ENCODE data around the gene DNAJC27. TPM values are rescaled to one million over a fixed set of nuclear protein-coding genes. Genes with fewer than 3 reads are reported as not detected.

DNAJC27 gene
- total and polyA plus RNA-seq, 2 of the 13 experiments (the other 11 are each of a cell fraction or from before 2014, with no cell fraction given): 3.1 to 3.7 TPM

- H4K20me1 ChIP-seq (ENCODE audit: insufficient read depth, low read length): no peaks in the 10 kb centered on the region
- DNase-seq (ENCODE audit: low spot score) (no peak), ATAC-seq (no peak), FAIRE-seq (no peak)
- H3K79me2 ChIP-seq (ENCODE audit: insufficient read depth, low read length): no peaks in the 10 kb centered on the region
- ChIA-PET POLR2A (no interaction called here), CTCF (ENCODE audit: low intra/inter-chr PET ratio, low total read pairs) (no interaction called here)
- TF ChIP-seq ZNF629 (CRISPR knock-in tag; conservative IDR thresholded peaks at IDR 0.05): peak; percentile 78
- no peak for TF ChIP-seq JDP2 (CRISPR knock-in tag; IDR thresholded peaks at IDR 0.05; ENCODE audit: borderline replicate concordance)
- H2AFZ ChIP-seq (ENCODE audit: low read length): no peak overlapping the region
- in situ Hi-C loops (cut with HindIII; ENCODE audit: extremely low pct_ligation_motif_present, low pct_unique_long_range_greater_than_20kb): no loop called here
- no TSS peak for BruUV-seq (replicated peaks)
- no peak overlapping the region for H3K9ac ChIP-seq (ENCODE audit: insufficient read depth, low read depth, low read length)
- no peaks in the 10 kb centered on the region for H3K9me3 ChIP-seq (ENCODE audit: low read length)
- no peak overlapping the region for H3K27ac ChIP-seq (ENCODE audit: extremely low read length, insufficient read depth, low read length)
- H3K4me2 ChIP-seq (ENCODE audit: low read depth, low read length): no peak overlapping the region
- peaks cover 9% of the 10 kb centered on the region for H3K4me1 ChIP-seq (ENCODE audit: insufficient read depth, low read length)
- H3K36me3 ChIP-seq (replicated peaks in 1 of 2; ENCODE audit: control insufficient read depth in 1 of 2, insufficient read depth in 2 of 2, low read length in 2 of 2): no peaks in the 10 kb centered on the region
- 0 out of 5 replicates have a peak, but pooled peaks cover 0 to 2% of the 10 kb centered on the region in 2 experiments for H3K27me3 ChIP-seq (ENCODE audit: control insufficient read depth in 1 of 2, insufficient read depth in 2 of 2, low read length in 2 of 2)
- 22% methylated on average over 6 of the region's 6 CpGs for WGBS (ENCODE audit: low lambda C conversion rate)
- intact Hi-C loops (cut with micrococcal nuclease; ENCODE audit: unreplicated experiment): no loop called here
- H3K4me3 ChIP-seq (replicated peaks in 1 of 3; ENCODE audit: insufficient read depth in 1 of 3, low read depth in 2 of 3, low read length in 3 of 3): no peak overlapping the region
Observed at GRCh38 chr2:24939353-24939752, 32.4 kb downstream of the DNAJC27 start.

DNA sequence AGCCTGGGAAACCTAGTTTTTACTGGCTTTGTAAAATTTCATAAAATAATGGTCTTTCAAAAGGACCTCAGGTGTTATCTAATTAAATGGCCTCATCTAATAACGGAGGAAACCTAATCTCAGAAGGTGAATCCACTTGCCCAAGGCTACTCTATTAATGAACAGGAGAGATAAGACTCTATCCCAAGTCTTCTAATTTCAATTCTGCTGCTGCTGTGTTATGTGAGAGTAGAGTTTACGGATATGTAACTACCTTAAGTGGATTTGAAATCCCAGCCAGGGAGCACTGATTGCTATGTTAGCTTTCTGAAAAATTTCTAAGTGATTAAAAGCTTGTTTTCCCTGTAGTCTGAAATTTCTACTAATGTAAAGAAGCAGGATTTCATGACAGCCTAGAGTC is 34.5 kb downstream of the DNAJC27 start:
- CTCF ChIA-PET (ENCODE audit: low intra/inter-chr PET ratio, low total read pairs): no interaction called here

More for the DNA sequence above, 34.5 kb downstream of the DNAJC27 start:
- no TSS peak for BruUV-seq (replicated peaks)
- no peaks in the 10 kb centered on the region for H3K9me3 ChIP-seq (ENCODE audit: low read length)
- H3K4me2 ChIP-seq (ENCODE audit: low read depth, low read length): peak overlapping the region; percentile 57; the same call in 1 of the 2 replicates
- H3K4me3 ChIP-seq (replicated peaks in 1 of 3; ENCODE audit: insufficient read depth in 1 of 3, low read depth in 2 of 3, low read length in 3 of 3): peak overlapping the region in 1 of 3 experiments; percentile 17; a peak in 2 of 6 replicates
- no peak for FAIRE-seq
- 38% methylated on average over 2 of the region's 2 CpGs for WGBS (ENCODE audit: low lambda C conversion rate)
- POLR2A ChIA-PET: interaction anchor here (0.7 kb wide), 1 partner anchor 20 kb away, joined by 3 read pairs; no protein-coding TSS in a partner anchor
- H3K27ac ChIP-seq (ENCODE audit: extremely low read length, insufficient read depth, low read length): no peak overlapping the region
- TF ChIP-seq POGZ (CRISPR knock-in tag; IDR thresholded peaks at IDR 0.05) (no peak), ZNF383 (CRISPR knock-in tag; IDR thresholded peaks at IDR 0.05; ENCODE audit: borderline replicate concordance) (no peak)
- H4K20me1 ChIP-seq (ENCODE audit: insufficient read depth, low read length): no peaks in the 10 kb centered on the region
- no peaks in the 10 kb centered on the region for H3K79me2 ChIP-seq (ENCODE audit: insufficient read depth, low read length)
- intact Hi-C loops (cut with micrococcal nuclease; ENCODE audit: unreplicated experiment) (no loop called here), in situ Hi-C loops (cut with HindIII; ENCODE audit: extremely low pct_ligation_motif_present, low pct_unique_long_range_greater_than_20kb) (no loop called here)
- no peak for DNase-seq (ENCODE audit: low spot score)
- no peak overlapping the region for H3K9ac ChIP-seq (ENCODE audit: insufficient read depth, low read depth, low read length)
- H3K4me1 ChIP-seq (ENCODE audit: insufficient read depth, low read length): peaks cover 9% of the 10 kb centered on the region
- peak overlapping the region; percentile 94 for H2AFZ ChIP-seq (ENCODE audit: low read length)
- no peak for ATAC-seq
- H3K36me3 ChIP-seq (replicated peaks in 1 of 2; ENCODE audit: control insufficient read depth in 1 of 2, insufficient read depth in 2 of 2, low read length in 2 of 2): no peaks in the 10 kb centered on the region
- peaks cover 0 to 7% of the 10 kb centered on the region in 2 experiments; a peak in 1 of 5 replicates for H3K27me3 ChIP-seq (ENCODE audit: control insufficient read depth in 1 of 2, insufficient read depth in 2 of 2, low read length in 2 of 2)
